Heart left ventricle (tissue), 16 donors: ENCODE measurements around the gene UBALD2. TPM values are rescaled to one million over a fixed set of nuclear protein-coding genes. Genes with fewer than 3 reads are reported as not detected.

Experiments
- ATAC-seq, 4 donors: fragments of 200-7000 bp; cut with Tn5 transposase; one replicate each; pipeline ENCODE4 v1.9.1; 2020 to 2022; ENCODE audit warnings: moderate library complexity in 4 of 4, mild to moderate bottlenecking in 3 of 4, moderate number of reproducible peaks in 1 of 4
- DNase-seq, 5 donors: peaks; one replicate each; pipeline ENCODE4 v3.0.0-alpha.2; 2020
- H3K27ac ChIP-seq, 12 donors: fragments of 200-600 bp; sonication (generic) in 4 of 12; one replicate each; pipeline versions ENCODE4 v1.5.0 to v1.8.0; 2016 to 2022; ENCODE audit warnings: mild to moderate bottlenecking in 2 of 12
- H3K27me3 ChIP-seq, 9 donors: fragments of 200-600 bp; sonication (generic) in 2 of 9; one replicate each; pipeline versions ENCODE4 v1.5.1 to v1.8.0; 2016 to 2022; ENCODE audit warnings: mild to moderate bottlenecking in 3 of 9
- H3K36me3 ChIP-seq, 9 donors: fragments of 200-600 bp; sonication (generic) in 2 of 9; one replicate each; pipeline versions ENCODE4 v1.5.0 to v1.8.0; 2018 to 2022; ENCODE audit warnings: mild to moderate bottlenecking in 2 of 9
- H3K4me1 ChIP-seq, 12 donors: fragments of 200-600 bp; sonication (generic) in 4 of 12; one replicate each; pipeline versions ENCODE4 v1.5.0 to v1.8.0; 2016 to 2022; ENCODE audit warnings: mild to moderate bottlenecking in 3 of 12
- H3K4me3 ChIP-seq, 12 donors: fragments of 200-600 bp; sonication (generic) in 4 of 12; one replicate each; pipeline versions ENCODE4 v1.5.0 to v1.8.0; 2017 to 2022; ENCODE audit warnings: mild to moderate bottlenecking in 9 of 12, moderate library complexity in 4 of 12
- H3K9me3 ChIP-seq, 12 donors: fragments of 200-600 bp; sonication (generic) in 4 of 12; one replicate each; pipeline versions ENCODE4 v1.5.0 to v1.8.0; 2016 to 2022; ENCODE audit warnings: mild to moderate bottlenecking in 1 of 12
- CTCF ChIP-seq, 12 donors: fragments of 200-600 bp; sonication (generic) in 4 of 12; IDR thresholded peaks; one replicate each; pipeline versions ENCODE4 v1.5.0 to v1.8.0; 2018 to 2022; ENCODE audit warnings: antibody characterized with exemption in 12 of 12, mild to moderate bottlenecking in 5 of 12
- POLR2A ChIP-seq, 2 donors: fragments of 450-650 bp; IDR thresholded peaks; one replicate each; pipeline ENCODE4 v1.6.1; 2017; ENCODE audit warnings: antibody characterized with exemption in 2 of 2, mild to moderate bottlenecking in 2 of 2, moderate library complexity in 2 of 2
- WGBS, 4 donors: extraction: QIAGEN DNeasy Blood & Tissue Kit in 2 of 4; methylation state at CpG; one replicate each; pipeline versions ENCODE4 v1.1.5 to v1.1.7; 2013 to 2018; 5-methylcytosine and 5-hydroxymethylcytosine counted together
- intact Hi-C, 10 donors: fragments of 100-400 bp; cut with DNase I; formaldehyde crosslinking; loops; one replicate each; pipeline versions ENCODE4 v1.11.1 to v1.14.2; 2022
- polyA plus RNA-seq, 2 donors: library from polyadenylated mRNA; stranded (reverse); fragments of 200-250 nt; gene quantifications; one replicate each; pipeline ENCODE4 v1.2.3, GENCODE V29; 2013
- total RNA-seq, 9 donors: library from RNA; depleted of rRNA in 2 of 9; stranded (reverse); fragments of >200 nt in 2 of 9; fragmentation: NEBNext Ultra II Directional in 3 of 9; extraction: Animal tissue kit (Norgen Biotek cat#: 25700) in 3 of 9; gene quantifications; one replicate each; pipeline versions ENCODE4 v1.1.0 to v1.2.4, GENCODE V29; 2016 to 2023
- donor health status: ischemic (EF 13 %, LVEDD 7.1; RV severe dilation, severe dysfunction).
- donor health status: healthy with polysubstance abuse.
- donor health status: DM: no; HTN: yes; CAD: no.
- donor health status: DM: no; HTN: no; CAD: no.
- donor health status: ischemic (EF 25% LVEDD 6.9; RV normal size, moderate dysfunction).
- donor health status: ischemic (EF 25% LVEDD 5.7; RV mildly dilated, moderate dysfunction).
- donor health status: healthy.
- donor health status: DM: yes; HTN: yes; CAD: no.
- donor health status: ischemic (EF 35%, LVEDD 5.7; RV mildly dilated, moderate dysfunction).
- donor health status: nonischemic (EF 11% LVEDD 7.7; RV severe dilation, severe dysfunction).
- donor health status: DM: yes; HTN: yes; CAD: no.
- donor health status: PGD.
- donor health status: ischemic (EF 29% LVEDD 5.4; RV normal size, mild dysfunction).
- donor health status: nonischemic (EF 23%, LVEDD 6.1; RV moderate dilation, normal function).

The UBALD2 gene
- total and polyA plus RNA-seq, 11 donors = 8.5 to 49.8 (median 21.9) TPM

GRCh38 chr17:76307299-76307965 is 42.3 kb downstream of the UBALD2 start:
- ATAC-seq = peak in 1 of 4 donors; percentile 10
- H3K4me1 ChIP-seq = peaks cover 0 to 3% (median 0%) of the 10 kb centered on the region in 12 donors
- WGBS, 4 donors = 97 to 98% (median 98%) methylated on average over 55 to 58 of the region's 58 CpGs
- no peaks in the 10 kb centered on the region for H3K9me3 ChIP-seq
- no peak for DNase-seq
- intact Hi-C loops = loop anchor here in 3 of 10 donors (2.0 to 10.0 kb wide), 4 partner anchors 80 to 200 kb away; partner anchors contain the start of gene RHBDF2 (in 1 of the 3)
- H3K27me3 ChIP-seq = no peaks in the 10 kb centered on the region
- peaks cover 0 to 38% (median 32%) of the 10 kb centered on the region in 9 donors for H3K36me3 ChIP-seq
- TF ChIP-seq POLR2A (IDR thresholded peaks at IDR 0.05) = no peak
- no peak for TF ChIP-seq CTCF (IDR thresholded peaks at IDR 0.05)
- H3K4me3 ChIP-seq = no peak overlapping the region
- no peak overlapping the region for H3K27ac ChIP-seq

GRCh38 chr17:76307966-76308338 is 42.8 kb downstream of the UBALD2 start, which contains the start of gene QRICH2:
TSS of gene QRICH2 (minus strand) at chr17:76308276. CDS start at chr17:76307998, 278 bp downstream.
- Histone ChIP-seq H3K36me3 (peaks cover 2 to 44% (median 37%) of the 10 kb centered on the region in 9 donors), H3K27ac (no peak within 1 kb of the TSS), H3K4me3 (no peak within 1 kb of the TSS), H3K27me3 (no peaks in the 10 kb centered on the region), H3K9me3 (no peaks in the 10 kb centered on the region), H3K4me1 (peaks cover 0 to 3% (median 0%) of the 10 kb centered on the region in 12 donors)
- DNase-seq = no peak
- peak in 1 of 4 donors; percentile 41 for ATAC-seq
- intact Hi-C loops = loop anchor here in 3 of 10 donors (2.0 to 10.0 kb wide), 4 partner anchors 79 to 199 kb away; partner anchors contain the start of gene RHBDF2 (in 1 of the 3)
- WGBS, 4 donors = 94 to 98% (median 96%) methylated on average over 23 to 44 of the region's 44 CpGs
- TF ChIP-seq CTCF (IDR thresholded peaks at IDR 0.05) (no peak), POLR2A (IDR thresholded peaks at IDR 0.05) (no peak)

DNA sequence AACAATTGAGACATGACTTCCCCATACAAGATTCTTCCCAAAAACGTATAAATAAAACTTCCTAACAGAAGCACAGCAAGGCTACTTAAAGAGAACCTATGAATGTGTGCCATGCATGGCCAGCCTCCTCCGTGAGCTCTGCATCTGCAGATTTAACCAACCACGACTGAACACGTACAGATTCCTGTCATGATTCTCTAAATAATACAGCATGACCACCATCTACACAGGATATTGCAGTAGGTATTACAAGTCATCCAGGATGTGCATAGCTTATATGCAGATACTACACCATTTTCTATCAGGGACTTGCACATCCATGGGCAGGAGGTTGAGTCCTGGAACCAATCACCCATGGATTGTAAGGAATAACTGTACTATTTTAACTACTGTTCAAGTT is 44.3 kb downstream of the UBALD2 start:
- no peaks in the 10 kb centered on the region for H3K27me3 ChIP-seq
- DNase-seq = no peak
- ATAC-seq = no peak
- TF ChIP-seq POLR2A (IDR thresholded peaks at IDR 0.05) (no peak), CTCF (IDR thresholded peaks at IDR 0.05) (no peak)
- peaks cover 2 to 55% (median 49%) of the 10 kb centered on the region in 9 donors for H3K36me3 ChIP-seq
- H3K9me3 ChIP-seq = no peaks in the 10 kb centered on the region
- 82 to 92% (median 91%) methylated on average over 4 of the region's 4 CpGs for WGBS, 4 donors
- no peak overlapping the region for H3K4me3 ChIP-seq
- intact Hi-C loops = loop anchor here in 2 of 10 donors (5.0 to 10.0 kb wide), 3 partner anchors 78 to 198 kb away; partner anchors contain the start of gene RHBDF2 (in 1 of the 2)
- no peak overlapping the region for H3K27ac ChIP-seq
- H3K4me1 ChIP-seq = no peaks in the 10 kb centered on the region

- ATAC-seq = no peak
- Histone ChIP-seq H3K4me1 (peaks cover 0 to 10% (median 0%) of the 10 kb centered on the region in 12 donors), H3K27ac (no peak overlapping the region), H3K4me3 (no peak overlapping the region), H3K36me3 (peaks cover 2 to 68% (median 56%) of the 10 kb centered on the region in 9 donors), H3K27me3 (no peaks in the 10 kb centered on the region), H3K9me3 (no peaks in the 10 kb centered on the region)
- WGBS, 4 donors = 81 to 85% (median 84%) methylated on average over 9 of the region's 9 CpGs
- intact Hi-C loops = loop anchor here in 1 of 10 donors (5.0 kb wide), 1 partner anchor 35 kb away; no protein-coding TSS in a partner anchor
- no peak for TF ChIP-seq CTCF (IDR thresholded peaks at IDR 0.05)
- TF ChIP-seq POLR2A (IDR thresholded peaks at IDR 0.05) = no peak
- DNase-seq = no peak
Observed at GRCh38 chr17:76312735-76313134, 47.6 kb downstream of the UBALD2 start.
